Glutamatergic neuron (in vitro differentiated cells): ENCODE measurements around the gene PAX9. TPM values are rescaled to one million over a fixed set of nuclear protein-coding genes. Genes with fewer than 3 reads are reported as not detected.

ENCODE experiments used
- DNase-seq: peaks from one replicate; pipeline ENCODE4 v3.0.0; 2022
- H3K27ac Mint-ChIP-seq: one replicate; pipeline ENCODE4 v1.8.0; 2020; ENCODE audit warnings: mild to moderate bottlenecking, mixed read lengths, inconsistent platforms; ENCODE audit not compliant: unreplicated experiment
- H3K27me3 Mint-ChIP-seq: one replicate; pipeline ENCODE4 v1.8.0; 2020; ENCODE audit warnings: mild to moderate bottlenecking, moderate library complexity, mixed read lengths, inconsistent platforms; ENCODE audit not compliant: unreplicated experiment
- H3K36me3 Mint-ChIP-seq: one replicate; pipeline ENCODE4 v1.8.0; 2020; ENCODE audit warnings: mild to moderate bottlenecking, mixed read lengths, inconsistent platforms; ENCODE audit not compliant: unreplicated experiment
- H3K4me1 Mint-ChIP-seq: one replicate; pipeline ENCODE4 v1.8.0; 2020; ENCODE audit warnings: mild to moderate bottlenecking, low read depth, mixed read lengths, inconsistent platforms; ENCODE audit not compliant: unreplicated experiment
- H3K4me3 Mint-ChIP-seq: one replicate; pipeline ENCODE4 v1.8.0; 2020; ENCODE audit warnings: mild to moderate bottlenecking, mixed read lengths, inconsistent platforms; ENCODE audit not compliant: unreplicated experiment
- H3K9me3 Mint-ChIP-seq: one replicate; pipeline ENCODE4 v1.8.0; 2020; ENCODE audit warnings: mild to moderate bottlenecking, moderate library complexity, mixed read lengths, inconsistent platforms; ENCODE audit not compliant: unreplicated experiment
- CTCF ChIP-seq: fragments of 200-600 bp; sonication (generic); IDR thresholded peaks from one replicate; pipeline ENCODE4 v1.5.0; 2021; ENCODE audit not compliant: partially characterized antibody, unreplicated experiment
- total RNA-seq: library from RNA; stranded (reverse); fragmentation: NEBNext Ultra II Directional; extraction: Animal tissue kit (Norgen Biotek cat#: 25700); gene quantifications from one replicate; pipeline ENCODE4 v1.2.1, GENCODE V29; 2021; ENCODE audit not compliant: unreplicated experiment

The PAX9 gene
- total RNA-seq, 1 donor from 2014 or later = not detected

GRCh38 chr14:36716614-36717184 lies 55.0 kb downstream of the PAX9 start:
- Mint-ChIP-seq H3K27me3 (no peaks in the 10 kb centered on the region), H3K4me1 (no peaks in the 10 kb centered on the region), H3K27ac (no peak overlapping the region), H3K9me3 (no peaks in the 10 kb centered on the region), H3K36me3 (no peaks in the 10 kb centered on the region), H3K4me3 (no peak overlapping the region)
- TF ChIP-seq CTCF = no peak
- no peak for DNase-seq

DNA sequence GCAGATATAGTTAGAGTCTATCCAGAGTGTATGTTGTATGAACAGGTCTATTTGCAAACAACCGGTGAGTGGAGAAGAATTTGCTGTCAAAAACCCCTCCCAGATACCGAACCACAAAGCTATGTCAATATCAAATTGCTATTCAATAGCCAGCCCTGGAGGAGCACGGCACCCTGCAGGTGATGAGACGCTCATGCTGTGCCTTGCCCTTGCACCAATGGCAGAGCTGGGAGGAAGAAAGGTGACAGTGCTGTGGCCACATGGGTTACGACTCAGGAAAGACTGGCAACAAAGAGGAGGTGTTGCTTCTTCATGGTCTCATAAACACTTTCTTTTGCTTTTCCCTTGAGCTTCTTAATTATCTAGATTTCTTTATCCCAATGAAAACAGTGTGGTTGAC lies 55.7 kb downstream of the PAX9 start:
- DNase-seq = no peak
- Mint-ChIP-seq H3K36me3 (no peaks in the 10 kb centered on the region), H3K27ac (no peak overlapping the region), H3K4me1 (no peaks in the 10 kb centered on the region), H3K4me3 (no peak overlapping the region), H3K9me3 (no peaks in the 10 kb centered on the region), H3K27me3 (no peaks in the 10 kb centered on the region)
- TF ChIP-seq CTCF = no peak

- H3K4me3 Mint-ChIP-seq = no peak overlapping the region
- no peak overlapping the region for H3K27ac Mint-ChIP-seq
- no peaks in the 10 kb centered on the region for H3K27me3 Mint-ChIP-seq
- no peak for TF ChIP-seq CTCF
- H3K9me3 Mint-ChIP-seq = no peaks in the 10 kb centered on the region
- H3K4me1 Mint-ChIP-seq = no peaks in the 10 kb centered on the region
- no peaks in the 10 kb centered on the region for H3K36me3 Mint-ChIP-seq
- no peak for DNase-seq
Measured at GRCh38 chr14:36718216-36718615, 56.6 kb downstream of the PAX9 start.

- TF ChIP-seq CTCF = no peak
- DNase-seq = no peak
- Mint-ChIP-seq H3K27ac (no peak overlapping the region), H3K9me3 (no peaks in the 10 kb centered on the region), H3K4me3 (no peak overlapping the region), H3K4me1 (no peaks in the 10 kb centered on the region), H3K36me3 (no peaks in the 10 kb centered on the region), H3K27me3 (no peaks in the 10 kb centered on the region)
Measured at GRCh38 chr14:36719823-36720222, 58.2 kb downstream of the PAX9 start.

DNA sequence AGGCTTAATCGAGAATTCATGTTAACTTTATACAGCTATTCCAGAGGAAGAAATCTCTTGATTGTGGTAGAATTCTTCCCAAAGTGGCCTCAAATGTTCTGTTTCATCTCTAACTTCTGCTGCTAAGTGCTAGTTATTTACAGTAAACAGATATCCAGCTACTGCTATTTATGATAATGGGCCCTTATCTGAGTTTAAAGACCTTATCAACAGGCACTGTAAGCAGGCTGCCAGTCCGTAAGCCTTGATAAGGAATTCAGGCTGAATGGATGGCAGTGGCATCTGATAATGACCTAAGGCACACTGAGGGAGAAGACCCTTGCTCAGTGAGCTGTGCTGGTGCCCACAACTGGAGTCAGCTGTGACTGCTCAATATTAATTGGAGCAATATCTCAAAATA lies 59.0 kb downstream of the PAX9 start:
- Mint-ChIP-seq H3K9me3 (no peaks in the 10 kb centered on the region), H3K27ac (no peak overlapping the region), H3K36me3 (no peaks in the 10 kb centered on the region), H3K4me3 (no peak overlapping the region), H3K4me1 (no peaks in the 10 kb centered on the region), H3K27me3 (no peaks in the 10 kb centered on the region)
- no peak for DNase-seq
- TF ChIP-seq CTCF = no peak
